Measurements from ENCODE around the gene ZNF496. TPM values are rescaled to one million over a fixed set of nuclear protein-coding genes. Genes with fewer than 3 reads are reported as not detected.

The ZNF496 gene
- total RNA-seq, 3 donors from 2014 or later (not counting 1 experiment from before 2014, with no cell fraction given): 25.6 to 33.0 (median 27.9) TPM

- intact Hi-C loops (cut with micrococcal nuclease): no loop called here
- Histone ChIP-seq H3K4me1 (ENCODE audit: control insufficient read depth, insufficient read depth, low read length) (no peaks in the 10 kb centered on the region), H3K9me3 (ENCODE audit: control insufficient read depth, insufficient read depth, low read length) (no peaks in the 10 kb centered on the region), H3K27ac (ENCODE audit: low read length) (no peak overlapping the region), H3K27me3 (ENCODE audit: control insufficient read depth, insufficient read depth, low read length) (no peaks in the 10 kb centered on the region), H3K4me3 (ENCODE audit: low read length) (no peak overlapping the region), H3K36me3 (ENCODE audit: control insufficient read depth, insufficient read depth, low read length) (peaks cover 4% of the 10 kb centered on the region)
- H3K4me1 Mint-ChIP-seq: peaks cover 0 to under 1% of the 10 kb centered on the region in 2 donors
- TF ChIP-seq, protein P1, sequence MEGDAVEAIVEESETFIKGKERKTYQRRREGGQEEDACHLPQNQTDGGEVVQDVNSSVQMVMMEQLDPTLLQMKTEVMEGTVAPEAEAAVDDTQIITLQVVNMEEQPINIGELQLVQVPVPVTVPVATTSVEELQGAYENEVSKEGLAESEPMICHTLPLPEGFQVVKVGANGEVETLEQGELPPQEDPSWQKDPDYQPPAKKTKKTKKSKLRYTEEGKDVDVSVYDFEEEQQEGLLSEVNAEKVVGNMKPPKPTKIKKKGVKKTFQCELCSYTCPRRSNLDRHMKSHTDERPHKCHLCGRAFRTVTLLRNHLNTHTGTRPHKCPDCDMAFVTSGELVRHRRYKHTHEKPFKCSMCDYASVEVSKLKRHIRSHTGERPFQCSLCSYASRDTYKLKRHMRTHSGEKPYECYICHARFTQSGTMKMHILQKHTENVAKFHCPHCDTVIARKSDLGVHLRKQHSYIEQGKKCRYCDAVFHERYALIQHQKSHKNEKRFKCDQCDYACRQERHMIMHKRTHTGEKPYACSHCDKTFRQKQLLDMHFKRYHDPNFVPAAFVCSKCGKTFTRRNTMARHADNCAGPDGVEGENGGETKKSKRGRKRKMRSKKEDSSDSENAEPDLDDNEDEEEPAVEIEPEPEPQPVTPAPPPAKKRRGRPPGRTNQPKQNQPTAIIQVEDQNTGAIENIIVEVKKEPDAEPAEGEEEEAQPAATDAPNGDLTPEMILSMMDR (IDR thresholded peaks at IDR 0.05): no peak
- 90% methylated on average over 6 of the region's 6 CpGs for WGBS (ENCODE audit: insufficient coverage)
- peaks cover 9% of the 10 kb centered on the region for H3K36me3 Mint-ChIP-seq
- no peak overlapping the region for H3K4me3 Mint-ChIP-seq
- no peak for DNase-seq
- ATAC-seq: no peak
- no peaks in the 10 kb centered on the region for H3K27me3 Mint-ChIP-seq (ENCODE audit: low read depth in 2 of 2)
- no peaks in the 10 kb centered on the region for H3K9me3 Mint-ChIP-seq
- H3K27ac Mint-ChIP-seq: no peak overlapping the region
Observed at GRCh38 chr1:247298124-247298481, 33.6 kb downstream of the ZNF496 start.

GRCh38 chr1:247297263-247298123, 34.2 kb downstream of the ZNF496 start:
- peaks cover 3% of the 10 kb centered on the region for H3K36me3 Mint-ChIP-seq

GRCh38 chr1:247296599-247297180, 35.0 kb downstream of the ZNF496 start:
- Mint-ChIP-seq H3K27me3 (ENCODE audit: low read depth in 2 of 2) (no peaks in the 10 kb centered on the region), H3K27ac (no peak overlapping the region), H3K36me3 (no peaks in the 10 kb centered on the region), H3K9me3 (no peaks in the 10 kb centered on the region), H3K4me3 (no peak overlapping the region), H3K4me1 (peaks cover 7 to 14% of the 10 kb centered on the region in 2 donors)
- H3K9me3 ChIP-seq (ENCODE audit: control insufficient read depth, insufficient read depth, low read length): no peaks in the 10 kb centered on the region
- H3K27me3 ChIP-seq (ENCODE audit: control insufficient read depth, insufficient read depth, low read length): no peaks in the 10 kb centered on the region
- ATAC-seq: no peak
- 94% methylated on average over 8 of the region's 8 CpGs for WGBS (ENCODE audit: insufficient coverage)
- intact Hi-C loops (cut with micrococcal nuclease): no loop called here
- TF ChIP-seq, protein P1 (IDR thresholded peaks at IDR 0.05): no peak
- DNase-seq: no peak
- H3K4me3 ChIP-seq (ENCODE audit: low read length): no peak overlapping the region
- peaks cover 3% of the 10 kb centered on the region for H3K4me1 ChIP-seq (ENCODE audit: control insufficient read depth, insufficient read depth, low read length)
- H3K36me3 ChIP-seq (ENCODE audit: control insufficient read depth, insufficient read depth, low read length): peaks cover 4% of the 10 kb centered on the region
- H3K27ac ChIP-seq (ENCODE audit: low read length): no peak overlapping the region

More at GRCh38 chr1:247297263-247298123, 34.2 kb downstream of the ZNF496 start:
- H3K36me3 ChIP-seq (ENCODE audit: control insufficient read depth, insufficient read depth, low read length): peaks cover 4% of the 10 kb centered on the region
- no peaks in the 10 kb centered on the region for H3K9me3 Mint-ChIP-seq
- H3K4me3 Mint-ChIP-seq: no peak overlapping the region
- peaks cover 0 to 6% of the 10 kb centered on the region in 2 donors for H3K4me1 Mint-ChIP-seq
- TF ChIP-seq, protein P1 (IDR thresholded peaks at IDR 0.05): no peak
- intact Hi-C loops (cut with micrococcal nuclease): no loop called here
- ATAC-seq (no peak), DNase-seq (no peak)
- H3K9me3 ChIP-seq (ENCODE audit: control insufficient read depth, insufficient read depth, low read length): no peaks in the 10 kb centered on the region
- no peak overlapping the region for H3K27ac ChIP-seq (ENCODE audit: low read length)
- WGBS (ENCODE audit: insufficient coverage): 66% methylated on average over 9 of the region's 9 CpGs
- H3K27me3 ChIP-seq (ENCODE audit: control insufficient read depth, insufficient read depth, low read length): no peaks in the 10 kb centered on the region
- H3K4me1 ChIP-seq (ENCODE audit: control insufficient read depth, insufficient read depth, low read length): no peaks in the 10 kb centered on the region
- H3K27me3 Mint-ChIP-seq (ENCODE audit: low read depth in 2 of 2): no peaks in the 10 kb centered on the region
- H3K27ac Mint-ChIP-seq: no peak overlapping the region
- no peak overlapping the region for H3K4me3 ChIP-seq (ENCODE audit: low read length)

All from natural killer cell (primary cell).